Measurements from ENCODE around the gene LGI4. TPM values are rescaled to one million over a fixed set of nuclear protein-coding genes. Genes with fewer than 3 reads are reported as not detected.
"Not testable (repeated sequence)": the region's sequence is repeated elsewhere in the genome, so short reads cannot be mapped to it uniquely, and the experiment has no call there.

LGI4 gene
- total RNA-seq, 1 experiment from 2014 or later: 0.07 TPM

DNA sequence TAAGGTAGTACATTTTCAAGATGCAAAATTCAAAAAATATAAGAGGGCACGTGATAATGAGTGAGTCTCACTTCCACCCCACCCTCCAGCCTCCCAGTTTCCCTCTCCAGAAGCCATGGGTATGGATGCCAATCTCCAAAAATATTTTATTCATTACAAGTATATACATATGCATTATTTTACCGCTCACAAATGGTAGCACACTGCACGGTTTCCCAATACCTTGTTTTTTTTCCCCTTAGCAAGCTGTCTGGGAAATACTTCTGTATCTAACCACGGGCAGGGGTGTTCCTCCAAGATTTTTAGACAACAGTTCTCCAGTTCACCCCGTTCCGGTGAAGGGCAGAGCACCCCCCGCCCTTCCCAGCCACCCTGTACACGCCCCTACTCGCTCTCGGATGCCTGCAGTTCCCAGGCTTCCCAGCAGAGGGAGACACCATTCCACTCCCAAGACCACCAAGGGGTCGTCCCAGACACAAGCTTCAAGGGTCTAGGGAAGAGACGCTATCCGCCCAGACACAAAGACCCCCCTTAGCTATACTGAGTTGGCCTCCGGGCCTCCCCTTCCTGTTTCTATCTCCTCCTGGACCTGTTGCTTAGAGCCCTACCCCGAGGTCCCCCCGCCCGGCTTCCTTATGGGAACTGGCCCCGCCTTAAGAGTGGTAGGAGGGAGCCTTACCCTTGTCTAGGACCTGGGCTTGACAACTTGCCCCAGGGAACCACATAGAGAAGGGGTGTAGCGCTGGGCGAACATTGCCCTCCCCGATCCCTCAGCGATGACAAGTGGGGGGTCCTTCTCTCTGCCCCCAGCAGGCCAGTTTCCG is 20.3 kb downstream of the LGI4 start:
- DNase-seq (ENCODE audit: low spot score): peak; percentile 45
- in situ Hi-C loops (cut with HindIII; ENCODE audit: low sequenced_read_pairs): no loop called here

DNA sequence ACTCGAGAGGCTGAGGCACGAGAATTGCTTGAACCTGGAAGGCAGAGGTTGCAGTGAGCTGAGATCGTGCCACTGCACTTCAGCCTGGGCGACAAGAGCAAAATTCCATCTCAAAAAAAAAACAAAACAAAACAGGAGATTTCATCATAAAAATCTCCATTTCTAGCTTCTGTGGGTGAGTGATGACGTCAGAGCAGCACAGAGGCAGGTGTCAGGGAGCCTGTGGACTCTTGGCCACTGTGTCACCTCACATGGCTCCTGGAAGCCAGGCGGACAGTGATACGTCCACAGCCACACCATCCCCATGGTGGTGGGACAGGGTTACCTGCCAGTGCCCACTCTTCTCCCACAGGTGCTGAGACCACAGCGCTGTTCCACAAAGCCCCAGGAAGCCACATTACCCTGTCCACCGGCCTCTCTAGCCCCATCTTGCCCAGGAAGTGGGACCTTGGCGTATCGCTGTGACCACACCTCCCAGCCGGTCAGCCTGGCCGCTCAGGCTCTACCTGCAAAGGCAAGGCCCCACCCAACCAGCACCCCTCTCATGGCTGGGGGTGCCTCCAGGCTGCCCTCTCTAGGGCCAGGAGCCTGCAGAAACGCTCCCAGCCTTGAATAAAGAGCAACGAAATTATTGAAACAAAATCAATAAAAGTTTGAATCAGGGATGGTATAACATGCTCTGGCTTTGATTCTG is 21.7 kb downstream of the LGI4 start:
- DNase-seq (ENCODE audit: low spot score): no peak

DNA sequence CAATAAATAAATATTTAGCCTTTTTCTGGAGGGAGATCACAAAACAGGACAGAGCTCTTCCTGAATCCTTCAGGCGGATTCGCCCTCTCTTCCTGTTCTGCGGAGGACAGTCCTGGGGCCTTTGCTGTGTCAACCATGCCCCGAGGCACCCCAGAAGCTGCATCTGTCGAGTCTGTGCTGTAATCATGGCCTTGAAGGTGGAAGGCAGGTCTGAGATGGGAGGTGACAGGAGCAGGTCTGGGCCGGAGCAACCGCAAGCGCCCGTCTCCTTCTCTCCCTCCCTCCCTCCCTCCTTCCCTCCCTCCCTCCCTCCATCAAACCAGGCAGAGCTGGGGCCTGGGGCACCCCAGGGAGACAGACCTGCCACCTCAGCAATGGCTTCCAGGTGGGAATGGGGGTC is 23.9 kb downstream of the LGI4 start:
- DNase-seq (ENCODE audit: low spot score): no peak
- in situ Hi-C loops (cut with HindIII; ENCODE audit: low sequenced_read_pairs): no loop called here

More for the DNA sequence above, 21.7 kb downstream of the LGI4 start:
- in situ Hi-C loops (cut with HindIII; ENCODE audit: low sequenced_read_pairs): no loop called here

DNA sequence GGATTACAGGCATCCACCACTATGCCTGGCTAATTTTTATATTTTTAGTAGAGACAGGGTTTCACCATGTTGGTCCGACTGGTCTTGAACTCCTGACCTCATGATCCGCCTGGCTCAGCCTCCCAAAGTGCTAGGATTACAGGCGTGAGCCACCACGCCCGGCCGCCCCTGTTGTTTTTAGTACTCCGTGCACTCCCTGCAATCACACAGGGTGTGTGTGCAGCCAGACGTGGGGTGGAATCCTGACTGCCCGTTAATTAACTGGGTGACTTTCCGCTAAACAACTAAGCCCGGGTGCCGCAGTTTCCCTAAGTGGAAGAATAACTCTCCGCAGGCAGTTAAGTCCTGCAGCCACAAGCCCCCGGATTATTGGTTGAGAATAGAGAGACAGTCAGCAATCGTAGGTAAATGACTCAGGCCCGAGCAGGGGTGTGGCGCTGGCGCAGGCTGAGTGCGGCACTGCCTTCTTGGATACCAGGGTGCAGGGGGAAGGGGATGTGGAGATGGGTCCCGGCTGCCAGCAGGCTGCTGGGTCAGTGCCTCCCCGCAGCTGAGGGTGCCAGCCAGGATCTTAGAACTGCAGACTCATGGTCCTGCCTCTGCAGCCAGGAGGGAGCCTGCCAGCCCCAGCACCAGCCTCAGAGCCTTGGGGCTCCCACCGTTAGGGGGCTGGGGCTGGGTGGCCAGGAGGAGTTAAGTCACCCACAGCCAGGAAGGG is 25.3 kb downstream of the LGI4 start:
- DNase-seq (ENCODE audit: low spot score): no peak
- in situ Hi-C loops (cut with HindIII; ENCODE audit: low sequenced_read_pairs): no loop called here

DNA sequence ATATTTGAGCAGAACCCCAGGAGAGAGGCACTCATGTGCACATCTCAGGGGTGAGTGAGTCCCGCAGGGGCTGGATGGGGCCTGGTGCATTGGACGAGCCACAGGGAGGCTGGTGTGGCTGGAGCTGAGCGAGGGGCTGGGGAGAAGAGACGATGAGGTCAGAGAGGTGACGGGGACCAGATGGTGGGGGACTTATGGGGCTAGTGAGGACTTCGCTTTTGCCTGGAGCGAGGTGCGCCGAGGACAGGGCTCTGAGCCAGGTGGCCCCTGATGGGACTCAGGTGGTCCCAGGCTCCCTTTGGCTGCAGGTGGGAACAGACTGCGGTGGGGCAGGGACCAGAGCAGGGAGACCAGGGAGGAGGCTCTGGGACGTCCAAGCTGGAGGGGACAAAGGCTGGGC is 26.1 kb downstream of the LGI4 start:
- in situ Hi-C loops (cut with HindIII; ENCODE audit: low sequenced_read_pairs): no loop called here

DNA sequence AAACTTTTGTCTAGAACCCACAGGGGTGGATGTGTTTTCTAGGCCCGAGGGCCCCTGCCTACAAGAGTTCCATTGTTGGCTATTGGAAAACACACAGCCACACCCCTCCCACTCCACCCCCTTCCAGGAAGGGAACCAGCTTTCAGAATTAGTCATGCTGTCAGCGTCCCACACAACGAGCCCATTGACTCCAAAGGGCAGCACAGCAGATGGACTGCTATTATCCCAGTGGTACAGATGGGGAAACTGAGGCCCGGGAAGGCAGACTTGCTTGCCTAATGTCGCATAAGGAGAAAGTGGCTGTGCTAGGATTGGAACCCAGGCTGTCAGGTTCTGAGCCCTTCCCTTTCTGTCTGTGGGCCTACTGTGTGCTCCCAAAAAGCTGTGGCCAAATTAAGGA is 27.3 kb downstream of the LGI4 start:
- in situ Hi-C loops (cut with HindIII; ENCODE audit: low sequenced_read_pairs): no loop called here
- DNase-seq (ENCODE audit: low spot score): no peak

More for the DNA sequence above, 26.1 kb downstream of the LGI4 start:
- DNase-seq (ENCODE audit: low spot score): no peak

DNA sequence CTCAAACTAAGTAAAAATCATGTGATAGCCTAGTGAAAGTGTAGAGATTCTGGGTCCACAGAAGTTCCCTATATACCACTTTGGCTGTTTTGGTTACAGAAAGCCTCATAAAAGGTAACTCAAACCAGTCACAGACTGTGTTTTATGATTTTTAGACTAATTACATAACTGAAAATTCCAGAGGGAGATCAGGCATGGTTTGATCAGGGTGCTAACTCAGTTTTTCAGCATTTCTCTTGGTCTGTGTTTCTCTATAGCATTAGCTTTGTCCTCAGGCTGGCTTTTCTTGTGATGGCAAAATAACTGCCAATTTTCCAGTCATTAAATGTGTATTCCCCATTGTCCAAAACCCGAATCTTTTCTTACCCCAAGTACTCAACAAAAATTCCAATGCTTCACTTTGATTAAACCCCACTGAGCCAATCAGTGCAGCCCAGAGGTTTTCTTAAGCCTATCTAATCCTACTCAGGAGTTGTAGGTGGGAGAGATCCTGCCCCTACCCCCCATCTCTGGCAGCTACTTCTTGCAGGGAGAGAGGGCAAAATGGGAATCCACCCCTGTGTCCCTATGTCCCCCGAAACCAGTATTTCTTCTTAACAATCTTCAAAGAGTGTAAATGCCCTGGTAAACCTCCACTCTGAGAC is 27.8 kb downstream of the LGI4 start:
- in situ Hi-C loops (cut with HindIII; ENCODE audit: low sequenced_read_pairs): no loop called here
- DNase-seq (ENCODE audit: low spot score): no peak

DNA sequence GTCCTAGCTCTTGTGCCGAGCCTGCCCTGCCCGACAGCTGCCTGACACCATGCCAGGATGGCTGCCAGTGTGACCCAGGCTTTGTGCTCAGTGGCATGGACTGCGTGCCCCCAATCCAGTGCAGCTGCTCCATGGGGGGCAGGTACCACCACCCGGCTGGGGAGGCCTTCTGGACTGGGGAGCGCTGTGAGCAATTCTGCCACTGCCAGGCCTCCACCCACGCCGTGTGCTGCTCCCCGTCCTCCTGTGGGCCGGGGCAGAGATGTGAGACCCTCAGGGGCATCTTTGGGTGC is 28.6 kb downstream of the LGI4 start:
- no peak for DNase-seq (ENCODE audit: low spot score)
- in situ Hi-C loops (cut with HindIII; ENCODE audit: low sequenced_read_pairs): no loop called here

DNA sequence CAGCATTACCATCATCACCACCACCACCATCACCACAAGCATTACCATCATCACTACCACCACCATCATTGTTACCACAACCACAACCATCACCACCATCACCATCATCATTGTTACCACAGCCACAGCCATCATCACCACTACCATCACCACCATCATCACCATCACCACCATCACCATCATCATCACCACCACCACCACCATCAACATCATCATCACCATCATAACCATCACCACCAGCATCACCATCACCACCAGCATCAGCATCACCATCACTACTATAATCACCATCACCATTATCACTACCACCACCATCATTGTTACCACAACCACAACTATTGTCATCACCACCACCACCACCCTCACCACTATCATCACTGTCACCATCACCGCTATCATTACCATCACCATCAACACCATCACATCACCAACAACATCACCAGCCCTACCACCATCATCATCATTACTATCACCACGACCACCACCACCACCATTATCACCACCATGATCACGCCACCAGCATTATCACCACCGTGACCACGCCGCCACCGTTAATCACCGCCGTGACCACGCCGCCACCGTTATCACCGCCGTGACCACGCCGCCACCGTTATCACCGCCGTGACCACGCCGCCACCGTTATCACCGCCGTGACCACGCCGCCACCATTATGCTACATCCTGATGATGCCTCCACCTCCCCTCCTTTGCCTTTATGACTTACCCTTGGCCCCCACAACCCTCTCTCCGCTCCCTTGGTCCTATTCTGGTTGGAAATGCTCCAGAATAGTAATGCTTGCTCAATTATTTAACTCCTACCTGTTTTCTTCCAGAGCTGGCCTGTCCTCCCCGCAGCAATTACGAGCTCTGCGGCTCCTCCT is 29.2 kb downstream of the LGI4 start:
- in situ Hi-C loops (cut with HindIII; ENCODE audit: low sequenced_read_pairs): no loop called here
- DNase-seq (ENCODE audit: low spot score): no peak

DNA sequence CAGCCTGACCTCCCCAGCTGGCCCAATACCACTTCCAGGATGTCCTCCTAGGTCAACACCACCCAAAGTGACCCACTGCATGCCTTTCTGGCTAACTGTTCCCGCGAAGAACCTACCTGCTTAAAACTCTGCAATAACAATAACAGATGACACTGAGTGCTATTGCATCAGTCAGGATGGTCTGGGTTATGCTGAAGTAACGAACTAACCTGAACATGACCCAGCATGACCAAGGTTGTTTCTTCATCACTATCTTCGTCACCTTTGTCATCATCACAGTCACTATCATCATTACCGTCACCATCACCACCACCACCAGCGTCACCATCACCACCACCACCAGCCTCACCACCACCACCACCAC is 29.8 kb downstream of the LGI4 start:
- no peak for DNase-seq (ENCODE audit: low spot score)
- in situ Hi-C loops (cut with HindIII; ENCODE audit: low sequenced_read_pairs): no loop called here

DNA sequence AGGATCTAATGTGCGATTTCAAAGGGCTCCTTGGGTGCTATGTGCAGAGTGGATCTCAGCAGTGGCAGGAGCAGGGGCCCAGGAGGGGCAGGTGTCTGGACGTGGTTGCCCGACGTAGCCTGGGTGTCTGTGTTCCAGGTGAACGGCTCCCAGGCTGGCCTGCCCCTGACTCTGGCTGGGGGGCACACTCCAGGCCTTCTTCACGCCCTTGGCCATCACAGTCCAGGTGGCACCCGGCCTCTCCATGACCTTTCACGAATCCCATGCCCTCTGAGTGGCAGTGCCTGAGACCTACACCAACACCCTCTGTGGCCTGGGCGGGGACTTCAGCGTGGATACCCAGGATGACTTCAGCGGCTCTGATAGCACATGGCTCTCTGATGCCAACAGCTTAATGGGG is 30.5 kb downstream of the LGI4 start:
- DNase-seq (ENCODE audit: low spot score): no peak

DNA sequence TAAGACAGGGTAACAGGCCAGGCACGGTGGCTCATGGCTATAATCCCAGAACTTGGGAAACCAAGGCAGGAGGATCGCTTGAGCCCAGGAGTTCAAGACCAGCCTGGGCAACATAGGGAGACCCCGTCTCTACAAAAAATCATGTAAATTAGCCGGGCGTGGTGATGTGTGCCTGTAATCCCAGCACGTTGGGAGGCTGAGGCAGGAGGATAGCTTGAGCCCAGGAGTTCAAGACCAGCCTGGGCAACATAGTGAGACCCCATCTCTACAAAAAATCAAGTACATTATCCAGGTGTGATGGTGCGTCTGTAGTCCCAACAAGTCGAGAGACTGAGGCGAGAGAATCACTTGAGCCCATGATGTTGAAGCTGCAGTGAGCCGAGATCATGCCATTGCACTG is 31.2 kb downstream of the LGI4 start:
- in situ Hi-C loops (cut with HindIII; ENCODE audit: low sequenced_read_pairs); DNase-seq (ENCODE audit: low spot score): not testable (repeated sequence)

More for the DNA sequence above, 30.5 kb downstream of the LGI4 start:
- in situ Hi-C loops (cut with HindIII; ENCODE audit: low sequenced_read_pairs): no loop called here

DNA sequence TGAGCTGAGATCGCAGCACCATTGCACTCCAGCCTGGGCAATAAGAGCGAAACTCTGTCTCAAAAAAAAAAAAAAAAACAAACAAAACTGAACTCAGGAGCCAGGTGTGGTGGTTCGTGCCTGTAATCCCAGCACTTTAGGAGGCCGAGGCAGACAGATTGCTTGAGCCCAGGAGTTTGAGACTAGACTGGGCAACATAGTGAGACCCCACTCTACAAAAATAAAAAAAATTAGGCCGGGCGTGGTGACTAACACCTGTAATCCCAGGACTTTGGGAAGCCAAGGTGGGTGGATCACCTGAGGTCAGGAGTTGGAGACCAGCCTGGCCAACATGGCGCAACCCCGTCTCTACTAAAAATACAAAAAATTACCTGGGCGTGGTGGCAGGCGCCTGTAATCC is 32.9 kb downstream of the LGI4 start:
- in situ Hi-C loops (cut with HindIII; ENCODE audit: low sequenced_read_pairs); DNase-seq (ENCODE audit: low spot score): not testable (repeated sequence)

DNA sequence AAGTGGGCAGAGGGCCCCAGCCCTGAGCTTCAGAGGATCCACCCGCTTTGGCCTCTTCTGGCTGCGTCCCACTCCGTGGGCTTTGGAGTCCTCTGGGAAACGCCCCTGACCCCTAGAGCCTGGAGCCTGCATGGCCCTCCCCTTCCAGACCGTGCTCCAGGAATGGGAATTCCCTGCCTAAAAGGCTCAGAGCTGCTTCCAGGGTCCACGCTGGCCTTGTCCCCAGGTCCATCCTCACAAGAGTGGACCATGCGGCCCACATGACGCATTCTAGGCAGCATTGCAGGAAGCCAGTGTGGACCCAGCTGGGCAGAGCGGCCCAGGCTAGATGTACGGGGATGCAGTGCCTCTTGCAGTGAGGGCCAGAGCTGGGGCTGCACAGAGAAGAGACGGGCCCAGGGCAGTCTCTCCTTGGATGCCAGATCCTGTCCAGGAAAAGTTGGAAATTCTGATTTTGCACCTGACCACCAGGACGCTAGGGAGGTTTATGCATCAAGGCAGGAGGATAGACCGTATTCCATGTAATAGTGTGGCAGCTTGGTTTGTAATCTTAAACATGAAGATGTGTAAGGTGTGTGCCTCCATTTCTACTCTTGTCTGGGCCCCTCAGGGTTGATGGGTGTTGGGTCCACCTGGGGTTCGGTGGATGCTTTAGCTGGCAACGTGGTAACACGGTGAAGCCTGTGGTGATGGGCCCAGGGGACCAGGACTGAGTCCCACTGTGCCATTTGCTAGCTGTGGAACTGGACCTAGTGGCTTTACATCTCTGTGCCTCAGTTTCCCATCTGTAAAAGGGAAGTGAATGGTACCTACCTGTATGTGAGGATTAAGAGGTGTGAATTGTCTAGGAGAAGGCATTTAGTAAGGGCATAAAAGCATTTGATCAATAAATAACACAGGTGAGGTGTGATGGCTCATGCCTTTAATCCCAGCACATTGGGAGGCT is 34.0 kb downstream of the LGI4 start:
- no peak for DNase-seq (ENCODE audit: low spot score)
- in situ Hi-C loops (cut with HindIII; ENCODE audit: low sequenced_read_pairs): no loop called here

DNA sequence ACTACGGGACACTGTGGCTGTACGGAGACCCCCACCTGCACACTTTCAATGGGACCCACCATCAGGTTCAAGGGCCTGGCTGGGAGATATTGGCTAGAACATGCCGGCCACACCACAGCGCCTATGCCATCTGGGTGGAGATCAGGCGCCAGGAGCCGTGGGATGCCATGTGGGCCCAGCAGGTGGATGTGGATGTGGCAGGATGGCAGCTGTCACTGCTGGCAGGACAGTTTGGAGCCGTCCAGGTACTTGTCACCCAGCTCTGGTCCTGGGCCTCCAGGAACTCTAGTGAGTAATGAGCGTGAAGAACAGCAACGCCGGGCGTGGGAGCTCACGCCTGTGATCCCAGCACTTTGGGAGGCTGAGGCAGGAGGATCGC is 35.0 kb downstream of the LGI4 start:
- in situ Hi-C loops (cut with HindIII; ENCODE audit: low sequenced_read_pairs): no loop called here
- DNase-seq (ENCODE audit: low spot score): peak; percentile 63

DNA sequence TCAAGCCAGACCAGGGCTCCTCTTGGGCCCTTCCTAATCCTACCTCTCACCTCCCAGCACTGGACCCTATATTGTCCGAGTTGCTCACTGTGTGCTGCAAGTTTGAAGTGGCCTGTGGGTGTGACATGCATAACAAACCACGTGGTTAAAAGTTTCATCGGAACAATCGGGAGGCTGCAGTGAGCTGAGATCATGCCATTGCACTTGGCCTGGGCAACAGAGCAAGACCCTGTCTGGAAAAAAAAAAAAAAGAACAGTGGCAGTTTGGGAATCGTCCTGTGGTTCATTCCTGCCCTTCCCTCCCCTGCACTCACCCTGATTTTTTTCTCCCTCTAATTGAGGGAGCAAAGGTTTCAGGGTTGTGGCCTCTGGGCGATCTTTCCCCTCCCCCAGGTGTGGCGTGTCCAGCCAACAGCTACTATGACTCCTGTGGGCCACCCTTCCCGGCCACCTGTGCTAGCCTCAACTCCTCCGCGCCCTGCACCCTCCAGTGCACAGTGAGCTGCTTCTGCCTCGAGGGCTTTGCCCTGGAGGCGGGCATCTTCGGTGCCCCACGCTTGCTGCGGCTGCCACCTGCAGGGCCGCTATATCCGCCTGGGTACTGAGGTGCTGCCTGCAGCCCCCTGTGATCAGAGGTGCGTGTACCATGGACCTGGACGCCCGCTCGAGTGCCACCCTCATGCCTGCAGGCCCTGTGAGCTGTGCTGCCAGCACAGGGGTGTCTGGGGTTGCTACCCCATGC is 35.5 kb downstream of the LGI4 start:
- DNase-seq (ENCODE audit: low spot score): no peak
- in situ Hi-C loops (cut with HindIII; ENCODE audit: low sequenced_read_pairs): no loop called here

DNA sequence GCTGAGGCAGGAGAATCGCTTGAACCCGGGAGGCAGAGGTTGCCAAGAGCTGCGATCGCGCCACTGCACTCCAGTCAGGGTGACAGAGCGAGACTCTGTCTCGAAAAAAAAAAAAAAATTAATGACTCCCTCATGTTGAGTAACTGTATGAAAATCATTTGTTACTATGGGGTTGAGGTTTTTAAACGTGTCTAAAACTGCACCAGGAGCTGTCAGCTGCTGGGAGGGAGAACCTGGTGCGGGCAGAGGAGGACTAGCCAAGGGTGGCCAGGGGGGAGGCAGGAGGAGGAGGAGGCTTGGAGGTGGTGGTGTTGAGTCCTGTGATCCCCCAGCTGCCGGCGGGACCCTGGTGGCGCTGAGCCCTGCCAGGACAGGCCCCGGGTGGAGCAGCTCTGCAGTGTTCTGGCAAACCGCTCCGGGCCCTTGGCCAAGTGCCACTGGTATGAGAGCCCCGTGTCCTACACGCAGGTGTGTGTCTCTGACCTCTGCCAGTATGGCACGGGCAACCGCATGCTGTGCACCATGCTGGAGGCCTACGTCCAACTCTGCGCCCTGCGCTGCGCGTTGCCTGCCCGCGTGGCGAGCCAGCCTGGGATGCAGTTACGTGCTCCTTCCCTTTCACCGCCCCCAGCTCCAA is 36.3 kb downstream of the LGI4 start:
- DNase-seq (ENCODE audit: low spot score): peak; percentile 57
- in situ Hi-C loops (cut with HindIII; ENCODE audit: low sequenced_read_pairs): no loop called here
